Suprapubic skin (tissue), 4 donors: ENCODE measurements around the gene OR14A16.

Source experiments
- CTCF ChIP-seq, 2 donors: fragments of 200-600 bp in 1 of 2; fragments of 450-650 bp in 1 of 2; sonication (generic) in 1 of 2; IDR thresholded peaks; one replicate each; pipeline ENCODE4 v1.5.1; 2016 to 2019; ENCODE audit warnings: antibody characterized with exemption in 2 of 2, mild to moderate bottlenecking in 1 of 2, moderate library complexity in 1 of 2
- POLR2A ChIP-seq, 2 donors: fragments of 450-650 bp; IDR thresholded peaks; one replicate each; pipeline ENCODE4 v1.6.1; 2017; ENCODE audit warnings: antibody characterized with exemption in 2 of 2, mild to moderate bottlenecking in 2 of 2, moderate library complexity in 2 of 2
- POLR2AphosphoS5 ChIP-seq, 3 donors: sonication (generic); formaldehyde crosslinking; IDR thresholded peaks; one replicate each; pipeline ENCODE4 v1.6.1; 2017; ENCODE audit warnings: antibody characterized with exemption in 3 of 3

- TF ChIP-seq CTCF (IDR thresholded peaks at IDR 0.05), result no peak
- TF ChIP-seq POLR2A (IDR thresholded peaks at IDR 0.05), result no peak
- no peak for TF ChIP-seq POLR2AphosphoS5 (IDR thresholded peaks at IDR 0.05)
These were observed 1.9 kb downstream of the OR14A16 start for GRCh38 chr1:247822060-247822459.
